ENCODE measurements around the gene TOMM40.
"Not testable (repeated sequence)": the region's sequence is repeated elsewhere in the genome, so short reads cannot be mapped to it uniquely, and the experiment has no call there.

Gene TOMM40

GRCh38 chr19:44900328-44901244 lies 9.5 kb downstream of the TOMM40 start:
- no peak for DNase-seq

GRCh38 chr19:44903216-44903601 lies 12.2 kb downstream of the TOMM40 start:
- DNase-seq, result no peak

GRCh38 chr19:44903602-44904425 lies 12.8 kb downstream of the TOMM40 start:
- DNase-seq, result peak; percentile 85

- DNase-seq, result peak; percentile 15
Measured at GRCh38 chr19:44904426-44904994, 13.5 kb downstream of the TOMM40 start.

GRCh38 chr19:44905437-44906160 lies 14.5 kb downstream of the TOMM40 start, which contains the start of gene APOE:
TSS of gene APOE (plus strand) at chr19:44905796. CDS start at chr19:44906625, 829 bp downstream.
- DNase-seq, result no peak

GRCh38 chr19:44907613-44908012 lies 16.6 kb downstream of the TOMM40 start:
- DNase-seq, result no peak

- no peak for DNase-seq
Measured at GRCh38 chr19:44908074-44908835, 17.2 kb downstream of the TOMM40 start.

- no peak for DNase-seq
Measured at GRCh38 chr19:44908836-44909261, 17.8 kb downstream of the TOMM40 start.

GRCh38 chr19:44909775-44910174 lies 18.7 kb downstream of the TOMM40 start:
- DNase-seq, result no peak

- DNase-seq, result not testable (repeated sequence)
Measured at GRCh38 chr19:44911896-44912295, 20.8 kb downstream of the TOMM40 start.

GRCh38 chr19:44912854-44913253 lies 21.8 kb downstream of the TOMM40 start:
- DNase-seq, result no peak

- not testable (repeated sequence) for DNase-seq
Measured at GRCh38 chr19:44913512-44914432, 22.7 kb downstream of the TOMM40 start.

- DNase-seq, result peak; percentile 91
Measured at GRCh38 chr19:44914433-44915206, 23.6 kb downstream of the TOMM40 start, which contains the start of gene APOC1. TSS of gene APOC1 (plus strand) at chr19:44914608. CDS start at chr19:44914892, 284 bp downstream.

- DNase-seq, result no peak
Measured at GRCh38 chr19:44924243-44924725, 33.2 kb downstream of the TOMM40 start.

- DNase-seq, result no peak
Measured at GRCh38 chr19:44925114-44925891, 34.2 kb downstream of the TOMM40 start.

GRCh38 chr19:44926245-44927077 lies 35.4 kb downstream of the TOMM40 start:
- not testable (repeated sequence) for DNase-seq

GRCh38 chr19:44927746-44928145 lies 36.7 kb downstream of the TOMM40 start:
- no peak for DNase-seq

GRCh38 chr19:44930088-44930487 lies 39.0 kb downstream of the TOMM40 start:
- no peak for DNase-seq
